HG03135 (cell line): ENCODE data around the gene IZUMO4.
A peak's percentile ranks its signal among the peaks of the same experiment; 100 is the strongest.

ENCODE experiments used
- ATAC-seq: cut with Tn5 transposase; IDR thresholded peaks from one replicate; pipeline ENCODE4 v1.9.1; 2021; ENCODE audit warnings: mild to moderate bottlenecking, moderate library complexity; ENCODE audit not compliant: unreplicated experiment

IZUMO4 gene, protein sequence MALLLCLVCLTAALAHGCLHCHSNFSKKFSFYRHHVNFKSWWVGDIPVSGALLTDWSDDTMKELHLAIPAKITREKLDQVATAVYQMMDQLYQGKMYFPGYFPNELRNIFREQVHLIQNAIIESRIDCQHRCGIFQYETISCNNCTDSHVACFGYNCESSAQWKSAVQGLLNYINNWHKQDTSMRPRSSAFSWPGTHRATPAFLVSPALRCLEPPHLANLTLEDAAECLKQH

DNA sequence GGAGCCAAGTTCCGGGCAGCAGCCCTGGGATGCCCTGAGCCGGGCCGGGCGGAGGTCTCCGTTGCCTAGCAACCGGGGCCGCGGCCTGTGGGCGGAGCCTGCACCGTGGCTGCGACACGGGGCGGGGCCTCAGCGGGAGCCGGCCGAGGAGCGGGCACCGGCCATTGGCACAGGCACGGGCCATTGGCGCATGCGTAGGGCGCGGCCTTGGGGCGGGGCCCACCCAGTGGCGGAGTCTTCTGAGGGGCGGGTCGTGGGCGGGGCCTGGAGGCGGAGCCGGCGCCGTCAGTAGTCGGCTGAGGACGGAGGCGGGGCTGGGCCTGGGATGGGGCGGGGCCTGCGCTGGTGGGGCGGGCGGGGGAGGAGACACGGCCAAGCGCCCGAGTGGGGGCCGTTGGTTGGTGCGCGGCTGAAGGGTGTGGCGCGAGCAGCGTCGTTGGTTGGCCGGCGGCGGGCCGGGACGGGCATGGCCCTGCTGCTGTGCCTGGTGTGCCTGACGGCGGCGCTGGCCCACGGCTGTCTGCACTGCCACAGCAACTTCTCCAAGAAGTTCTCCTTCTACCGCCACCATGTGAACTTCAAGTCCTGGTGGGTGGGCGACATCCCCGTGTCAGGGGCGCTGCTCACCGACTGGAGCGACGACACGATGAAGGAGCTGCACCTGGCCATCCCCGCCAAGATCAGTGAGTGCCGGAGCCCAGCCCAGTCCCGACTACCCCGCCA lies at the start of gene IZUMO4:
Gene IZUMO4, plus strand, starts transcription at position 436 of the 723 bp plus-strand sequence. Its CDS starts 31 bp downstream, at position 467.
- ATAC-seq, result peak; percentile 60

DNA sequence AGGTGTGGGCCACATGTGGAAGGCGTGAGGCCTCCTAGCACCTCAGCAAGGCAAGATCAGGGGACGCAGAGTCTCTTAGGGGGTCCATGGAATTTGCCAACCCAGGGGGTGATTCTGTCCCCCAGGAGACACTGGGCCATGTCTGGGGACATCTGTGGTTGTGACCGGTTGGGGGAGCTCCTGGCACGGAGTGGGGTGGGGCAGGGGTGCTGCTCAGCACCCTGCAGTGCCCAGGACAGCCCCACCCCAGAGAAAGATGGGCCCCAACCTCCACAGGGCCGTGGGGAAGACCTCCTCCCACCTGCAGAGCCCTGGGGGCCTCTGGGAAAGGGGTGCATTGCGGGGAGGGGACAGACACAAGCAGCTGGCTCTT lies 49.7 kb upstream of the IZUMO4 start:
- ATAC-seq, result no peak

DNA sequence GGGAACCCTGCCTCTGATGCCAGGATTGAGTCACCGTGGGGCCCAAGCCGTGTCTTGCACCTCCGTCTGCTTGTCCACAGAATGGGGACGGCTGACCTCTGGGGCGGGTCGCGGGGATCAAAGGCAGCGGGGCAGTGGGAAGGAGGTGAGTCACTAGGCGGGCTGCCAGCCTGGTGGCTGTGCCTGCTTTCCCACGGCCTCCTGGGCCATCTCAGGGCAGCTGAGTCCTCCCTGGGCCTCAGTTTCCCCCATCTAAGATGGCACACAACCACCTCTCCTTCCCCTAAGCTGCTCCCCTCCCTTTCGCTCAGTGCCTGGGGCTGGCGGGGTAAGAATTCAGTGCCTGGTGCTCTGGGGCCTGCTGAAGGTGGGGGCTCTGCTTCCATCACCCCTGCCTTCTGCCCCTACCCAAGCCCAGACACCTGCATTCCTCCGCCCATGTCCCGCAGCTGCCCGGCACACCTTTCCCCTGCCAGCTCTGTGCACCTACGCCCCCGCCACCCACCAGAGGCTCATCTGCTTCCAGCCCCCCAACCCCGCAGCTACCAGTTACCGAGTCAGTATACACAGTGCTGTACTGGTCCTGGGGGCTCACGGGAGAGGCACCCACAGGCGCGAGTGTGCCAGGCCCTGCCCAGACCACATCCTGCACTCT lies 49.1 kb upstream of the IZUMO4 start:
- no peak for ATAC-seq

DNA sequence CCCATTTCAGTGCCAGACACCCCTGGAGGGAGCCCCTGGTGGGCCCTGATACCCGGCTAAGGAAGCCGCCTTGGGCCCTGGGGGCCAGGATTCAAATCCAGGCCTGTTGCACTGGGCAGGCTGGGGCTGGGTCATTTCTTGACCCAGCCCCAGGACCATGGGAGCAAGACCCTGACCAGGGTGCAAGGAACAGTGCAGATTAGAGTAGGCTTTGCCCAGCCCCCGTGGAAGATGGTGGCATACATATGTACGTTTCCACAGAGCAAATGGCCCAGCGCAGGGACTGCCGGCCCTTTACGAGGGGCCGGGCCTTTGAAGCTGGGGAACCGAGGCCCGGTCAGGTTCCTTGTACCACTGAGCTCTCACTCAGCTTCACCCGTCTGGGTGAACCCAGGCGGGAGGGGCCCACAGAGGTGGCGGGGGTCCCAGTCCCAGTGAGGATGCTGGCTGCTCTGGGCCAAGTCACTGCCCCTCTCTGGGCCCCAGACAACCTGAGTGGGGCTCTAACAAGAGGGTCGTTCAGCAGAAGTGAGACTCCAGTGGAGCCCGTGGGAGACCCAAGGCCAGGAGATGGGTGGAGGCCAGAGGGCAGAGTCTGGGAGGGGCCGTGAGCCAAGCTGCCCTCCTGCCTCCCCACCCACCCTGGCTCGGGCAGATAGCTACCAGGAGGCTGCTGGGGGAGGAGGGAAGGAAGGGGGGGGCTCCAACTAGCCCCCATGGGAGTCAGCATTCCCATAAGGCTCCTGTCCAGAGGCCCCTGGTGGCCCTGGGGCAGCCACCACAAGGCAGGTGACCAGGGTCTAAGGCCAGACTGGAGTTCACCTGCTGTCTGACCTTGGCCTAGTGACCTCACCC lies 48.4 kb upstream of the IZUMO4 start:
- no peak for ATAC-seq

DNA sequence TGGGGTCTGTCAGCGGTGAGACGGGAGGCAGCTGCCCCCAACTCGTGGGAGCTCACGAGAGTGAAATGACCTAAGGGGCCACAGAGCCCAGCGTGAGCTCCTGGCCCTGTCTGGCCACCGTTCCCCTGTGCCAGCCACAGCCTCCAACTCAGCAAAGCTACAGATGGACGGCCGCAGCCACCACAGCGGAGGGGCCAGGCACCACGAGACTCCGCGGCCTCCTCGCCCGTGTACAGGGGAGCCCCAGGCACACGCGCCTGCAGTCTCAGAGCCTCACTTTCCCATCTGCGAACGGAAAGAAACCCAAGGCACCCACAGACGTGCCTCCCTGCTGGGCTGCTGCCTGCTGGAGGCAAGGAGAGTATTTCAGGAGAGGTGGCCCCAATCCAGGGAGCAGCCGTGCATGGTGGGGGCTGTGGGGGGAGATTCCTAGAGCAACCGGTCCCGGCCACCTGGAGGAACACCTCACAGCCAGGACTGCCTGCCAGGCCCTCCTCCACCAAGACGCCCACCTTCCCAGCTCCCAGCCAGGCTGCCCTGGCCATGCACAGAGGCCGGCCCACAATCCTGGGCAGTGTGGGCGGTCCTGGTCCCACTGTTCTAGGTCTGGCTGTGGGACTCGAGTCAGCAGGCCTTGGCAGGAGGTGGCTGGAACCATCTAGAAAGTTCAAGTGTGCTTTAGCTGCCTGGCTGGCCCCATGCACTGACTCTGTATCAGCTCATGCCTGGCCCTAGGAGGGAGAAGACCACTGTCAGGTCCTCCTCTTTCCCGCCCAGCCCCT lies 47.6 kb upstream of the IZUMO4 start:
- no peak for ATAC-seq

DNA sequence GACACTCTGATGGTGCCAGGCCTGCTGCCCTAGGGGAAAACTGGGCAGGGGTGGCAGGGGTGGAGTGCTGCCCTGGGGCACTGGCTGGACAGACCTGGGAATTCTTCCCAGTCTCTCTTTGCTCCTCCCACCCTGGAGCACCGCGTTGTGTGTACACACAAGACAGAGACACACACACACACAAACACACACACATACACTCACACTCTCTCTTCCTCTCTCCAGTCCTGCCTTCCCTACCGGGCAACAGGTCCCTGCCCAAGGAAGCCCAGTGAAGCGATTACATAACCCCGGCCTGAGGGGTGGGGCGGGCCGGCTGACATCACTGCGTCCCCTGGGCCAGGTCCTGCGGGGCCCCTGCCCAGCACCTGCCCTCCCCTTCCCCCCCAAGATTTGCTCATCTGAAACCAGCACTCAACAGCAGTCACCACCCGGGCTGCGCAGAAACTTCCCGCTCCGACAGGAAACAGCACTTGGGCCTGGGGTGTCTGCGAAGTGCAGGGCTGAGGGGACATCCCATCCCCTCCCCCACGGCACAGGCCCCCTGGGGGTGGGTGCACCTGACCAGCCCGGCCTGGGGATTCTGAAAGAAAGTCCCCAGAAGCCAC lies 46.9 kb upstream of the IZUMO4 start:
- peak; percentile 9 for ATAC-seq

DNA sequence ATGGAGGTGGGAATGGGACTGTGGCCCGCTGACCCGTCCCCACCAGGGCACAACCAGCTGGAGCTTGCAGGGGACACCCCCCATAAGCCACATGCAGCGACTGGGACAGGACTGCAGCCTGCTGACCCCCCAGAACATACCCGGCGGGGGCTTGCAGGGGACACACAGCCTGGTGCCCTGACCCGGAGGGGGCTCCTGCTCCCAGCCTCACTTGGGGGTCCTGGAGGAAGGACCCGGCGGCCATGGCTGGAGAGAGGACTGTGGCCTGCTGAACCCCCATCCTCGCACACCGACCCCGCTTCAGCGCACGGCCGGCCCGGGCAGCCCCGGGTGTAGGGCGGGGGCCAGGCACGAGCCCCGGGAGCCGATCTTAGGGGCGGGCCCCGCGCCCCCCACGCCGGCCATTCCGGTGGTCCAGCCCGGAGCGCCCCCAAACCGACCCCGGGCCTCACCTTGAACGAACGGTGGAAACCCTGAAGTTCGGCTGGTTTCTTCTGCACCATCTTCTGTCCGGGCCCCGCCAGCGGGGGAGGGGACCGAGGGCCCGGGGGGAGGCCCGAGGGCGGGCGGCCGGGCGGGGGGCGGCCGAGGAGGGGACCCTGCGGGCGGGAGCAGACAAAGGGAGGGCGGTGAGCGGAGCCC lies 46.2 kb upstream of the IZUMO4 start:
- peak; percentile 3 for ATAC-seq

DNA sequence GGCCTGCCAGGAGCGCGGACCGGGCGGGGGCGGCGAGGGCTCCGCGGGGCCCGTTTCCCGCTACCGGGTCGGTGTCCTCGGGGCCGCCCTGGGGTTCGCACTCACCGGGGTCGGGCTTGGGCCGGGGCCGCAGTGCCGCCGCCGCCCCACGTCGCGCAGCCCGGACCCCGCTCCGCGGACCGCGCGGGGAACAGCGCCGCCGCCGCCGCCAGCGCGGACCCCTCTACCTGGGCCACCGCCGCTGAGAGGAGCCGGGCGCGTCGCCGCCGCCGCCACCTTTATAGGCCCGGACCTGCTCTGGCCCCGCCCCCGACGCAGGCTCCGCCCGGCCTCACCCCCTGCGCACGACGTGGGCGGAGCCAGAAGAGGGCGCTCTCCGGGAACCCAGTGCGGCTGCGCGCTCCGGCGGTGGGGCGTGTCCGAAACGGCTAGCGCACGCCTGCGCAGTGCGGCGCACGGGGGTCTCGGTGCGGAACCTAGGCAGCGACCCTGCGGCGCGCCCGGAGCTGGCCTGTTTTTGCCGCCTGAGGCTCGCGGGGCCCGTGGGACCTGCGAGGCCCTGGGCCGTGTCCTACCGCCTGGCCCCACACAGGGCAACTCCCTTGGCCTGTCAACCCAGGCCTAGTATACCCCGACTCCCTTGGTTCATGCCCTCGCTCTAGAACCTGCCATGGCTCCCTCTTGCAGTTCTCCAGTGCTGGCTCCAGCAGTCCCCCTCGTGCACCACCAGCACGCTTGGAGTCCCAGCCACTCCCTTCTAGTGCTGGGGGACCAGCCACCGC lies 45.5 kb upstream of the IZUMO4 start, which contains the start of gene MKNK2:
Gene MKNK2, minus strand, starts transcription at position 254 of the 782 bp plus-strand sequence. CDS start 393 bp downstream, outside the sequence.
- peak; percentile 48 for ATAC-seq

DNA sequence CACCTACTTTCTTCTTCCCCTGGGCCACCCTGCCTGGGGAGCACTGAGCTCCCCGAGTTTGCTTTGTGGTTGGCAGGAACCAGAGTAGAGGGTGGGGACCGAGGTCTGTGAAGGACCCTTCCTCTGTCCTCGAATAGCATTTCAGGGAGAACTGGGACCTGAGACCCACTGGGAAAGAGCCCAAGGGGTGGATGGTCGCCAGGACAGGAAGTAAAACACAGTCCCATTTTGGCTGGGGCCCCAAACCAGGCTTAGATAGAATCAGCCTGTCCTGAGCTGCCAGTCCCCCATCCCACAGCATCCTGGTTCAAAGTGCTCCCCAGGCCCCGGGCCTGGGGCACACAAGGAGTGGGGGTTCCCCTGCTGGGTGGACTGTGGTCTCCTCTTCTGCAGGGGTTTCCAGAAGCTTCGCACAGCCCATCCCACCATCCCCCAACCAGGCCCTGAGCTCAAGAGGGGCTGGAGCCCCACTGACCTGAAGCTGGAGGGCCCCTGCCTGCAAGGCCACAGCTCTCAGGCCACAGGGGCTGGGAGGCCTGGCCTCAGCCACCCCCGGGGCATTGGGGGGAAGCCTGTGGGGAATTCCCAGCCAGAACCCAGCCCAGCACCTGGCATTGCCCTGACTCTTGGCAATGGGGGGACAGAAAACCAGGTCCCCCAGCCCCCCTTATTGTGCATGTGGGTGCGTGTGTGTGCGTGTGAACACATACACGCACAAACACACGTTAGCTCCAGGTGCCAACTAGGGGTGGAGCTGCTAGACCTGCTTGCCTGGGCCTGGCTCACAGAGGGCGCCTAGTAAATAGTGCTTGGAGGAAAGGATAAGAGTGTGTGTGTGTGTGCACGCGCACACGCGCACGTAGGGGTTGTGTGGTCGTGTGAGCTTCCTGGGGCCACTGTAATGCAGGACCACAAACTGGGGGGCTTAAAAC lies 44.7 kb upstream of the IZUMO4 start:
- no peak for ATAC-seq

DNA sequence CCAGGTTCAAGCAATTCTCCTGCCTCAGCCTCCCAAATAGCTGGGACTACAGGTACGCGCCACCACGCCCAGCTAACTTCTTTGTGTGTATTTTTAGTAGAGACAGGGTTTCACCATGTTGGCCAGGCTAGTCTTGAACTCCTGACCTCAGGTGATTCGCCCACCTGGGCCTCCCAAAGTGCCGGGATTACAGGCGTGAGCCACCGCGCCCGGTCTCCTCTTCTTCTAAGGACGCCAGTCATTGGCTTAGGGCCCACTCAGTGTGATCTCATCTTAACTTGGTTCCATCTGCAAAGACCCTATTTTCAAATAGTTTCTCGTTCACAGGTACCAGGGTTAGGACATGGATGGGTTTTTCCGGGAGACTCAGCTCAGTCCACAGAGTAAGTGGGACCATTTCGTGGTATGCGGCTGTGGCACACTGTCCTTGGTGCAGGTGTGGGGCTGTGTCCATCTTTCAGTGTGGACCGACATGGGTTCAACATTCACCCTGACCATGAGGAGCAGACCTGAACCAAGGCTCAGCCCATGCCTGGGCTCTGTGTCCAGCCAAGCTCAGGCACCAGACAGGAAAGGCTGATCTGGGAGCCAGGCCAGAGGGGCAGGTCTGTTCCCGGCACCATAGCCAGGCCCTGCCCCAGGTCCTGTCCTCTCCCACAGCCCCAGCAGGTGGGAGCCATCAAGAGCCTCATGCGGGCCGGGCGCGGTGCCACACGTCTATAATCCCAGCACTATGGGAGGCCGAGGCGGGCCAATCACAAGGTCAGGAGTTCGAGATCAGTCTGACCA lies 42.9 kb upstream of the IZUMO4 start:
- no peak for ATAC-seq

DNA sequence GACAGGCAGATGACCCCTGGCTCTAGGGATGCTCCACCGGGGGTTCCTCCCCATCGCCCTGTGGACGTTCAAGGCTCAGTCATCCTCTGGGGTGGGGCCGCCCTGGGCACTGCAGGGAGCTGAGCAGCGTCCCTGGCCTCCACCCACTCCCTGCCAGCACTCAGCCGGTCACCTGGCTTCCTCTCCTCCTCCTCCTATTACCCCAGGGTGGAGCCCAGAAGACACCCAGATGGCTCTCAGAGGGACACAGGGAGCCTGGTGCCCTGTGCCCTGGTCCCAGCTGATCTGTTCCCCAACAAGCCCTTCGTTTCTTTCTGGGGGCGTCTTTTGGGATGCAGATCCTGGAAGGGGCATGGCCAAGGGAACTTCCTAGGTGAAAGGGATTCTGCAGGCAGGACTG lies 42.0 kb upstream of the IZUMO4 start:
- ATAC-seq, result no peak

DNA sequence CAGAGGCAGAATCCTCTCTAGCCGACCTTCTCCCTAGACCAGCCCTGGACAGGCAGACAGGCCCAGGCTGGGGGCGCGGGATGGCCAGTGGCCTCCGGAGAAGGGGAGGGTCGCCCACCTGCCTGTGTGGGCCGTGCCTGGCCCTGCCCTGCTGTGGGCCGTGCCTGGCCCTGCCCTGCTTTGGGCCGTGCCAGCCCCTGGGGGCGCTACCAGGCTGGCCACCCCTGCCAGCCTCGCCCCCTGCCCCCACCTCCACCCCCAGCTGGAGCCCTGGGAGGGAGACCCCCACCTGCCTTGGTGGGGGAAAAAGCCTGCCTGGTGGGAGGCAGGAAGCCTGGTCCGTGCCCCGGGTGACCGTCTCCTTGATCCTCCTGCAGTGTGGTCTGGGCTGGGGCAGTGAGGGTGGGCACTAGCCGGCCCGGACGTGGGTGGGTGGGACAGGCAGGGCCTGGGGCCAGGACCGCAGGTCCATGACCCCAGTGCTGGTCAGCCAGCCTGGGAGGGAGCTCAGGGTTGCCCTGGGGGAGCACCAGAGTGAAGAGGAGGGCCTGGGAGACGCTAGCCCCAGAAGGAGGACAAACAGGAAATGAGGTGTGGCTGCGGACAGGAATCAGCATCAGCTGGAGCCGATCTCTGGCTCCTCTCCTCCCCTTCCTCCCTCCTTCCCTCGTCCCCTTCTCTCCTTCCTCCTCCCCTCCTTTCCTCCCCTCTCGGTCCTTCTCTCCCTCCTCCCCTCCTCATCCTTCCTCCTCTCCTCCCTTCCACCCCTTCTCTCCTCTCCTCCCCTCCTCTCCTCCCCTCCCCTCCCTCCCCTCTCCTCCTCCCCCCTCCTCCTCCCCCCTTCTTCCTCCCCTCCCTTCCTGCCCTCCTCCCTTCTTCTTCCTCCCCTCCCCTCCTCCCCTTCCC lies 40.5 kb upstream of the IZUMO4 start:
- ATAC-seq, result no peak

DNA sequence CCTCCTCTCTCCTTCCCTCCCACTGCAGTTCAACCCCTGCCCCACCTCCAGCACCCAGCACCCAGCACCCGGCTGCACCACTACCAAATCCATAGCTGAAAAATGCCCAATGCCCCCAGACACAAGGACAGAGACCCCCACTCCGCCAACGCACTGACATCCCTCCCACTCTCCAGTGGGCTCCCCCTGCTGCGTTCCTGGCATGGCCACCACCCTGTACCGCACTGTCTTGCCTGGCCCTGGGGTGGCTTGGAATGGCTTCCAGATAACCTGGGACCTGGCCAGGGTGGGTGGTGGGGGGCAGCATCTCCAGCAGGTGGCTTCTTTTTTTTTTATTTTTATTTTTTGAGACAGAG lies 39.9 kb upstream of the IZUMO4 start:
- no peak for ATAC-seq

DNA sequence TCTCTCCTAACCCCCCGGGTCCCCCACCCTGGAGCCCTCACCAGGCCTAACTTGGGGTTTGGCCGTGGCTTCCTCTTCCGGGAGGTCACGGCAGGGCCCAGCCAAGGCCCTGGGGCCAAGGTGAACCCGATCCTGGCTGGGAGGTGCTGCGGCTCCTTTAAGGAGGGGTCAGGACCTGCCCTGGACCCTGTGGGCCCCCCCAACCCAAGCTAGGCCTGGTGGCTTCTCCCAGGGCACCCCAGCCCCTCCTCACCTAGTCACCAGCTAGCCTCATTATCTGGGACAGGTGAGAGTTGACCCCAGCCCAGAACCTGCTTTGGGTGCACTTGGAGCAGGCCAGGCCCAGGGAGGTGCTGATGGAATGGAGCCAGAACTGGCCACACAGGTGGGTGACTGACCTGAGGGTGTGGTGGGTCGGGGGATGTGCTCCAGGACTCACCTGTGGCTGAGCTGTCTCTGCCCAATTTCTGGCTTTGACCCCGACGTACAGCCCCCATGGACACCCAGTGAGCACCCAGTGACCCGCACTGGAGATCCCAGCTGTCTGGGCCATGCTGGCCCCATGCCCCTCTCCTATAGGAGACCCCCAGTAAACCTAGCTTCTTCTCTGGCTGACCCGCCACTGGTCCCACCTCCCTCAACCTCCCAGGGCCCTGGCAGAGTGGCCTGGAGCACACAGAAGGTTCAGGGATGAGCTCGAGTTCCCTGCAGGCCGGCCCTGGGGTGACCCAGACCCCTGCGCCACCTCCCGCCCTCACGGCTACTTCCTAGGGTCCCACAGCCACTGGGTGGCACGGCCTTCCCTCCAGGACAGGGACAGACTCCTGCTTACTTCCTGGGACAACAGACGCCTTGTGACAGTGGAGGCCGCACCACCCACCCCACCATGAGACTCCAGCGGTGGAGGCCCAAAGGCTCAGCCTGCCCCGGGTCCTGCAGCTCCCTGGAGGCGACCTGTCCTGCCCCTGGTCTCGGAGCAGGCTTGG lies 38.9 kb upstream of the IZUMO4 start:
- ATAC-seq, result no peak
